Uterus (tissue), 2 donors: ENCODE measurements around the gene RPS6KA2.

Experiments
- CTCF ChIP-seq, 4 experiments: fragments of 200-600 bp in 2 of 4; fragments of 450-650 bp in 2 of 4; sonication (generic) in 2 of 4; IDR thresholded peaks; one replicate each; pipeline ENCODE4 v1.5.1; 2016 to 2019; ENCODE audit warnings: antibody characterized with exemption in 4 of 4, mild to moderate bottlenecking in 2 of 4, moderate library complexity in 1 of 4
- POLR2A ChIP-seq, 2 donors: fragments of 450-650 bp; IDR thresholded peaks; one replicate each; pipeline ENCODE4 v1.6.1; 2016; ENCODE audit warnings: antibody characterized with exemption in 2 of 2, mild to moderate bottlenecking in 1 of 2, moderate library complexity in 1 of 2

DNA sequence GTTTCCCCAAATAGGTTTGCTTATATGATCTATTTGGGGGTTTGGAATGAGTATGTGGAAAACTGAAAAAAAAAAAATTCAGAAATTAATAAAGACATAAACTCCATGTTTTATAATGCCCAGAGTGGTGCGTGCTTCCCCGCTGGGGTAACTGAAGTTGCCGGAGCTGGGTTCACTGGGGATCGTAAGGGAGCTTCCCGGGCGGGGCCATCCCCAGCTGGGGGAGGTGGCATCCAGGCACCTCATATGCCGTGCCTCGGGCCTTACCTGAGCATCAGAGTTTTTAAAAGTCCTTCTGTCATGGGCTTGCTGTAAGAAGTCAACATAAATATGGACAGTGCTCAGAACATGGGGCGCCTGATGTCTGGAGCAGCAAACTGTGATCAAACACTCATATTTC lies 22.7 kb downstream of the RPS6KA2 start:
- TF ChIP-seq CTCF (IDR thresholded peaks at IDR 0.05) (no peak), POLR2A (IDR thresholded peaks at IDR 0.05) (no peak)
